ENCODE results near the gene BMPER. TPM values are rescaled to one million over a fixed set of nuclear protein-coding genes. Genes with fewer than 3 reads are reported as not detected.

The BMPER gene
- total and polyA plus RNA-seq, 3 donors from 2014 or later, result 1.7 to 2.8 (median 2.4) TPM

- H3K9me3 ChIP-seq, result no peaks in the 10 kb centered on the region
- intact Hi-C loops (cut with DNase I; ENCODE audit: low total_unique reads), result no loop called here
- no peak for TF ChIP-seq POLR2A (IDR thresholded peaks at IDR 0.05)
- 72 to 81% methylated on average over 4 of the region's 4 CpGs for WGBS, 2 donors
- DNase-seq, result no peak
- no peaks in the 10 kb centered on the region for H3K4me1 ChIP-seq
- no peak overlapping the region for H3K27ac ChIP-seq
- H3K36me3 ChIP-seq (ENCODE audit: low read depth, missing control alignments), result no peaks in the 10 kb centered on the region
- H3K4me3 ChIP-seq, result no peak overlapping the region
- no peaks in the 10 kb centered on the region for H3K27me3 ChIP-seq
These were observed 230.6 kb downstream of the BMPER start for GRCh38 chr7:34135924-34136323.

DNA sequence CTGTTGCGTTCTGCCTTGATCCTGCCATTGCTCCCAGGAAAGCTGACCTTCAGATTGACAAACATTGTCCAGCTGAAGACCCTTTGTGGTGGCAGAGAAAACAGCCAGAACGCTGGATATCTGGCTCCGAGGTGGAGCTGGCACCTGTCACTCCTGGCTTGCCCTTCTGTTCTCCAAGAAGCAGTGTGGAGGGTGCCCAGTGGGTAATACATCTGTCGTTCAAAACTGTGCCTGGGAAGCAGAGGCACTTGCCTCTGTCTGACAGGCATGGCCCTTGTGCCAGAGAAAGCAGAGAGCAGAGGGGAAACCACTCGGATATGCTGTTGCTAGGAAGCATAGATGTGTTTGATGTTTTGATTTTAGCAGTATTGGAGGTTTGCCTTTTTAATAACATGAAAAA is 231.4 kb downstream of the BMPER start:
- DNase-seq, result no peak
- H3K27ac ChIP-seq, result no peak overlapping the region
- intact Hi-C loops (cut with DNase I; ENCODE audit: low total_unique reads), result no loop called here
- H3K4me1 ChIP-seq, result no peaks in the 10 kb centered on the region
- H3K9me3 ChIP-seq, result no peaks in the 10 kb centered on the region
- no peaks in the 10 kb centered on the region for H3K36me3 ChIP-seq (ENCODE audit: low read depth, missing control alignments)
- H3K4me3 ChIP-seq, result no peak overlapping the region
- TF ChIP-seq, protein P1, sequence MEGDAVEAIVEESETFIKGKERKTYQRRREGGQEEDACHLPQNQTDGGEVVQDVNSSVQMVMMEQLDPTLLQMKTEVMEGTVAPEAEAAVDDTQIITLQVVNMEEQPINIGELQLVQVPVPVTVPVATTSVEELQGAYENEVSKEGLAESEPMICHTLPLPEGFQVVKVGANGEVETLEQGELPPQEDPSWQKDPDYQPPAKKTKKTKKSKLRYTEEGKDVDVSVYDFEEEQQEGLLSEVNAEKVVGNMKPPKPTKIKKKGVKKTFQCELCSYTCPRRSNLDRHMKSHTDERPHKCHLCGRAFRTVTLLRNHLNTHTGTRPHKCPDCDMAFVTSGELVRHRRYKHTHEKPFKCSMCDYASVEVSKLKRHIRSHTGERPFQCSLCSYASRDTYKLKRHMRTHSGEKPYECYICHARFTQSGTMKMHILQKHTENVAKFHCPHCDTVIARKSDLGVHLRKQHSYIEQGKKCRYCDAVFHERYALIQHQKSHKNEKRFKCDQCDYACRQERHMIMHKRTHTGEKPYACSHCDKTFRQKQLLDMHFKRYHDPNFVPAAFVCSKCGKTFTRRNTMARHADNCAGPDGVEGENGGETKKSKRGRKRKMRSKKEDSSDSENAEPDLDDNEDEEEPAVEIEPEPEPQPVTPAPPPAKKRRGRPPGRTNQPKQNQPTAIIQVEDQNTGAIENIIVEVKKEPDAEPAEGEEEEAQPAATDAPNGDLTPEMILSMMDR (IDR thresholded peaks at IDR 0.05), result no peak
- TF ChIP-seq POLR2A (IDR thresholded peaks at IDR 0.05), result no peak
- no peaks in the 10 kb centered on the region for H3K27me3 ChIP-seq
- 72 to 86% methylated on average over 5 of the region's 5 CpGs for WGBS, 2 donors

- Histone ChIP-seq H3K36me3 (ENCODE audit: low read depth, missing control alignments) (no peaks in the 10 kb centered on the region), H3K9me3 (no peaks in the 10 kb centered on the region), H3K4me3 (no peak overlapping the region), H3K4me1 (no peaks in the 10 kb centered on the region), H3K27ac (no peak overlapping the region), H3K27me3 (no peaks in the 10 kb centered on the region)
- 39 to 43% methylated on average over 4 of the region's 4 CpGs for WGBS, 2 donors
- peak; percentile 17 for DNase-seq
- TF ChIP-seq, protein P1 (IDR thresholded peaks at IDR 0.05), result no peak
- no peak for TF ChIP-seq POLR2A (IDR thresholded peaks at IDR 0.05)
- intact Hi-C loops (cut with DNase I; ENCODE audit: low total_unique reads), result no loop called here
These were observed 231.8 kb downstream of the BMPER start for GRCh38 chr7:34137176-34137575.

DNA sequence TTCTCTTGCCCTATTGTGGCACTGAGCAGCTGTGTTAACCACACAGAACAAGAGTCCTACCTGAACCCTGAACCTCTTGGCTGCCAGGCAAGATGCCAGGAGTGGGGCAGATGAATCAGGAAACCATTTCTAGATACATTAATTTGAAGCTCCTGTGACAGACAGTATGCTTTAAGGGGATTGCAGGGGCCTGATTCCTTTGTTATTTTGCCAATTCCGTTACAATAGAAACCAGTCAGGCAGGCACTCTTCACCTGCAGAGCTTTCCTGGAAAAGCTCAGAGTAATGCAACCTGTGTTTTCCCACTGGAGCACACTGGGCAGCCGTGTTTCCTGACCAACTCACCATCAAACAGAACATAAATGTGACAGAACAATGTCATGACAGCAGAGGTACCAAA is 233.1 kb downstream of the BMPER start:
- TF ChIP-seq, protein P1 (IDR thresholded peaks at IDR 0.05), result no peak
- TF ChIP-seq POLR2A (IDR thresholded peaks at IDR 0.05), result no peak
- intact Hi-C loops (cut with DNase I; ENCODE audit: low total_unique reads), result no loop called here
- WGBS, 2 donors, result 88 to 91% methylated on average over 2 of the region's 2 CpGs

GRCh38 chr7:34139086-34139485 is 233.7 kb downstream of the BMPER start:
- Histone ChIP-seq H3K36me3 (ENCODE audit: low read depth, missing control alignments) (no peaks in the 10 kb centered on the region), H3K4me1 (no peaks in the 10 kb centered on the region), H3K27ac (no peak overlapping the region), H3K27me3 (no peaks in the 10 kb centered on the region), H3K4me3 (no peak overlapping the region), H3K9me3 (no peaks in the 10 kb centered on the region)
- DNase-seq, result no peak
- intact Hi-C loops (cut with DNase I; ENCODE audit: low total_unique reads), result no loop called here
- 88 to 89% methylated on average over 3 of the region's 3 CpGs for WGBS, 2 donors
- TF ChIP-seq, protein P1 (IDR thresholded peaks at IDR 0.05), result no peak

More for the DNA sequence above, 233.1 kb downstream of the BMPER start:
- H3K27ac ChIP-seq, result no peak overlapping the region
- DNase-seq, result no peak
- H3K4me3 ChIP-seq, result no peak overlapping the region
- H3K4me1 ChIP-seq, result no peaks in the 10 kb centered on the region
- H3K9me3 ChIP-seq, result no peaks in the 10 kb centered on the region
- no peaks in the 10 kb centered on the region for H3K36me3 ChIP-seq (ENCODE audit: low read depth, missing control alignments)
- no peaks in the 10 kb centered on the region for H3K27me3 ChIP-seq

Data from testis (tissue), 3 donors.